Activated T-helper 1 cell treated with Interleukin-2 at 50 U/mL for 16 hours (primary cell): ENCODE results near the gene CD58.

Experiments used
- DNase-seq: peaks from one replicate; pipeline ENCODE4 v3.0.0-alpha.2; 2020; ENCODE audit warnings: low read depth

The CD58 gene

DNA sequence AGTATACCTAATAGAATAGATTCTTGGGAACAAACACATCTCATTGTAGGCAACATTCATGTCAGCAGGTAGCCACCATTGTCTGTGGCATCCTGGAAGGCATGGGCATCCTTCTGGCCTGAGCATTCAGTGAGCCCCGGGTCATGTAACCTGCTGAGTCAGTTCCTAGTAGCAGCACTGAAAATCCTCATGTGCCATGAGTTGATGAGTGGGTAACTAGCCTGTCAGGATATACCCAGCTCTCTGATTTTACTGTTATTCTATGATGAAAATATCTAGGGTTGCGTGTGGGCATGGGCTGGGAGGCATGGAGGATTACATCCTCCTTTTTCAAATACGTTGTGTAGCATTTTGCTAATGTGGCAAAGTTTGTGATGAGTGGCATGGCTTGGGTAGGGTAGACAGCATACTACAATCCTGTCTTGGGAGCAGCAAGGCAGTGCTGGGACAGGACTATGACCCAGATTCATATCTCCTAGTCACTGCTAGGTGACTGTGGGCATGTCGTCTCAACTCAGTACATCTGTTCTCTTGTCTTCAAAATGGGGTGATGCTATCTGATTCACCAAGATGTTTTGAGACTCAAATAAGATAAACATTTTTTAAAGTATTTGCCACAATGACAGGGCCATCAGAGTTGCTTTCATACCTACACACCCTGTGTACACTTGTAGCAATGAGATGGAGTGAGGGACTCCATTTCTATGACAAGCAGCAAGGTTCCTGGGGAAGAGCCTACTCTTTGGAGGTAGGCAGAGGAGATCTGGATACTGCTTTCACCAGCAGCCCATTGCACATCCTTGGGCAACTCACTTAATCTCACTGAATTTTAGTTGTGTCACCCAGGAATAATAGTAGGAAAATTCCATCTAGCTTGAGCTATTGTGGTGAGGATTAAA is 62.5 kb downstream of the CD58 start:
- no peak for DNase-seq

DNA sequence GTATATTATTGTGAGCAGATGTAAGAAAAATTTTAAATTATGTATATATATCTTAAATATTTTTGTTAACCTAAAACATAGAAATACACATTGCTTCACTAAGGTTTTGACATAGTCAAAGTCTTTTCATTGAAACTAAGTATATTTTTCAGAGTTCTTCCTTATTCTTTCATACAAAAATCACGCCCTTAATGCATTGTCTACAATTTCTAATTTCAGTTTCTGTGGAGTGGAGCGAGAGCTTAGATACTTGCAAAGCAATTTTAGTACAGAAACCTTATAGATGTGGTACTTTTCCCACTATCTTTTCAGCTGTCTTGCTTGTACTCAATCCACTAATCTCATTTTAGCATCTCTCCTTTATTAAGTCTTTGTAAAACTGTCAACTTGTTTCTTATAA is 63.2 kb downstream of the CD58 start:
- no peak for DNase-seq

DNA sequence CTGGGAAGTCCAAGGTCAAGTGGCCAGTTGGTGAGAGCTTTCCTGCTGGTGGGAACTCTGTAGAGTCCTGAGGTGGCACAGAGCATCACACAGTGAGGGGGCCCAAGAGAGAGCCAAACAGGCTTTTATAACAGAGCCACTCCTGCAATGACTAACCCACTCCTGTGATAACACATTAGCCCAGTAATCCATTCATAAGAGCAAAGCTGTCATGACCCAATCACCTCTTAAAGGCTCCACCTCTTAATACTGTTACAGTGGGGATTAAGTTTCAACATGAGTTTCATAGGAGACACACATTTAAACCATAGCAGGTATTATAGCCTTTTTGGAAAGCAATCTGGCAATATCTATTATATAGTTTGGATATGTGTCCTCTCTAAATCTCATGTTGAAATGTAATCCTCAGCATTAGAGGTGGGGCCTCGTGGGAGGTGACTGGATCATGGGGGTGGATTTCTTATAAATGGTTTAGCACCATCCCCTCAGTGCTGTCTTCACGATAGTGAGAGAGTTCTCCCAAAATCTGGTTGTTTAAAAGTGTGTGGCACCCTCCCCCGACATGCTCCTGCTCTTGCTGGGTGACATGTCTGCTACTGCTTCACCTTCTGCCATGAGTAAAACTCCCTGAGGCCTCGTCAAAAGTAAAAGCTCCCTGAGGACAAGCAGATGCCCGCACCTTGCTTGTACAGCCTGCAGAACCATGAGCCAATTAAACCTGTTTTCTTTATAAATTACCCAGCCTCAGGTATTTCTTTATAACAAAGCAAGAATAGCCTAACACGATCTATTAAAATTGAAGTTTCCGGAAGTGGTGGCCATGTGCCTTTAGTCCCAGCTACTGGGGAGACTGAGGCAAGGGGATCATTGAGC is 64.5 kb downstream of the CD58 start:
- no peak for DNase-seq

DNA sequence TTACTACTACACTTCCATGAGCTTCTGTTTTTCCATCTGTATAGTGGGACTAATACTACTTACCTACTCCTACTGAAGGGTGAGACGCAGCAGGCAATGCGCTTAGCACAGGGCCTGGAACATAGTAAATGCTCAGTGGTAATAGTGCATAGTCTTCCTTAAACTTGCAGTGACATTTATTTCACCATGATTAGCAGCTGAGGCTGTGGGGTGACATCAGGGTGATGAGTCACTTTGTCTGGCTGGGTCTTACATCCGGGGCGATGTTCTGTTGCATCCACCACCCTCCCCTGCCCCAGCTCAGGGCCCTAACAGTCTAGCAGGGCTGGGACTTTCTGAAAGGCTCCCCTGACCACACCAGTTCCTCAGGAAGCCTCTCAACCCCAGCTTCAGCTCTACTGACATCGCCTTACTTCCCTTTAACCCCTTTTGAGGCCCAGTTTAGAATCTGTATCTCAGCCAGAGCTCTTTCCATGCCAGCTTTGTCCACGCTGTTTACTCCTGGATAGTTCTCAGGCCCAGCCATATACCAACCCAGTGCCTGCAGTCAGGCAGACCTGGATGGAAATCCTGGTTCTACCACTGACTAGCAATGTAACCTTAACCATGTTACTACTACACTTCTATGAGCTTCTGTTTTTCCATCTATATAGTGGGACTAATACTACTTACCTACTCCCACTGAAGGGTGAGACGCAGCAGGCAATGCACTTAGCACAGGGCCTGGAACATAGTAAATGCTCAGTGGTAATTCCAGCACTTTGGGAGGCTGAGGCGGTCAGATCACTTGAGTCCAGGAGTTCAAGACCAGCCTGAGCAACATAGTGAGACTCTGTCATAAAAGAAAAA is 66.3 kb downstream of the CD58 start:
- DNase-seq: peak; percentile 78

DNA sequence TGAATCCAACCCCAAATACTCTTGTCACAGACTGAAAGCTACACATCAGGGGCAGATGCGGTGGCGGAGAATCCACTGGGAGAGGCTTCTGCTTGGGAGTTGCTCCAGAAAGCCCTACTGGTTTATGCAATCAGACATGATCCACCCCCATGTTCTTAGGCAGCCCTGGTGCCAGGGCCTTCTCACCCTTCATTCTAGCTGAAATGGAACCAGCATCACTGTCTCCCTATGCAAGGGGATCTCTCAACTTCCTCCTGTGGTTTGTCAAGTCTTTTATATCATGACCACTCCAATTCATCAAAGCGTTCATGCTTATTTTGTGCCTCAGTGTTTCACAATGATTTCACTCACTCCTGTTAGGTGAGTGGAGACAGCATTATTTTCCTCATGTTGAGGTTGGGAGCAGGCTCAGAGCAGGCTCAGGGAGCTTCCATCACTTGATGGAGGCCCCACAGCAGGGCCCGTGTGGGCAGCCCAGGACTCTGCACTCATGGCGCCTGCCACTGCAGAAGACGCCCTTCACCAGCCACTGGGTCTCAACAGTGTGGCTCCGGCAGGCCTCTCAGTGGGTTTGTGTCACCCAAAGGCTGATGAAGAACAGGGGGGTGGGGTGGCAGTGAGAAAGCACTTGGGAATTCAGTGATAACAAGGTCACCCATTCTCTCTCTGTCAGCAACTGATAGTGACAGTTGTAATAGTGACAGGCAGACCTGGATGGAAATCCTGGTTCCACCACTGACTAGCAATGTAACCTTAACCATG is 67.1 kb downstream of the CD58 start:
- DNase-seq: no peak

DNA sequence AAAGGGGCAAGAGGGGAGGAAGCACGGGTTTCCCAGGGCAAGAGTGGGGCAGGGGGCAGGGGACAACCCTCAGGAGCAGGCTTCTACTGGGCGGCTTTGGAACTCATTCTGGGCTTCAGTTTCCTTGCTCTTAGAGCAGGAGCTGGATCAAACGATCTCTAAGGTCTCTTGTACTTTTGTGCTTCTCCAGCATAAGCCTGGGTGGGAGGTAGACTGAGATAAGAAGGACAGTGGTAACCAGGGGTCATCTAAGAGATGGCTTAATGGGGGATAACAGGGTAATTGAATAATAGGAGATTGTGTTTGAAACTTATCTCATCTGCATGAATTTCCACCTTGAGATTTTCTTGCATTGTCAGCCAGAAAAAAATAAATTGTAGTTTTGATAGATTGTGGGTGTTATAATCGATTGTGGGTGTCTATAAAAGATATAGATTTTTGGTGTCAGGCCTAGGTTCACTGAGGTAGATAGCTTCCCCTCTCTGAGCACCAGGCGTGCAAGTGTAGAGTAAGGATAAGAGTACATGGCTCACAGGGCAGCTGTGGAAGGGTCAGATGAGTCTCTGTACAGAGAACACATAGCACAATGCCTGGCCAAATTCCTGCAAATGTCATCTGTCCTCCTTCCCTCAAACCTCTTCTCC is 68.0 kb downstream of the CD58 start:
- DNase-seq: no peak

DNA sequence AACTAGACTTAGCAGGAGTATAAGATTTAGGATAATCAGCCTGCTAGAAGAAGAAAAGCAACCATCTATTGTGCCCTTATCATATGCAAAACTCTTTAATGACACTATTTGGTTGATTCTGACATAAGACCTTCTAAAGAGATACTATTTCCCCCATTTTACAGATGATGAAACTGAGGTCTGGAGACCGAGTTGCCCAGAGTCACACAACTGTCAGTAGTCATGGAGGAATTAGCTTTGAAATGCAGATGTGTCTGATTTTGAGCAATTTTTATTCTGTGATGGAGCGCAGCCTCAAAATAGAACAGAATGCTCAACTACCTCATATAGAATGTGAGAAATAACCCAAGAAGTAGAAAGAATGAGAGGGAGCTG is 69.0 kb downstream of the CD58 start:
- DNase-seq: no peak

DNA sequence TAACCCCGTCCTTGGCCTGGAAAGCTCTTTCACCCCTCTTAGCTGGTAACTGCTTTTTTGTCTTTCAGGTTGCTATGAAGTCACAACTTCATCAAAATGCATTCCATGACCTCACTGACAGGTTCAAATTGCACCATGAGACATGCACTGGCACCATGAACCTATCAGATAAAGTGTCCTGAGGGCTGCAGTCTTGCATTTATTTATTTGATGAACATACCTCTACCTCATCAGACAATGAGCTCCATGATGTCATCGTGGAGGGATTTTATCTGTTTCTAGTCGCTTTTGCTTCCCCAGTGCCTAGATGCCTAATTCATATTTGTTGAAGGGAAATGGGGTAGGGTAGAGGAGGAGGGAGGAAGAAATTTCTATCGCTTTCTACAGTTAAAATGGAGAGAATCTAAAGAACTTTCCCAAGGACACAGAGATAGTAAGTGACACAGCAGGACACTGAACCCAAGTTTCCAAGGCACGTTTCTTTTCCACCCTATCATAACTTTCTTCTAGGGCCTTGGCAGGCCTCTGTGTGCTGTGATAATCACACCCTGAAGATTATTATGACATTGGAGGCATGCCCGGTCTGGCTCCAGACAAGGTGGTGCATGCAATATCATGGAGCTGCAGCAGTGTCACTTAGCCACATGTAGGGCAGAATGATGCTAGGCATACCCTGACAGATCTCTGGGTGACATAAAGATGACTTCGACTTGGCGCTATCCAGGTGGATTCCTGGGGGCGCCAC is 69.5 kb downstream of the CD58 start:
- DNase-seq: no peak

DNA sequence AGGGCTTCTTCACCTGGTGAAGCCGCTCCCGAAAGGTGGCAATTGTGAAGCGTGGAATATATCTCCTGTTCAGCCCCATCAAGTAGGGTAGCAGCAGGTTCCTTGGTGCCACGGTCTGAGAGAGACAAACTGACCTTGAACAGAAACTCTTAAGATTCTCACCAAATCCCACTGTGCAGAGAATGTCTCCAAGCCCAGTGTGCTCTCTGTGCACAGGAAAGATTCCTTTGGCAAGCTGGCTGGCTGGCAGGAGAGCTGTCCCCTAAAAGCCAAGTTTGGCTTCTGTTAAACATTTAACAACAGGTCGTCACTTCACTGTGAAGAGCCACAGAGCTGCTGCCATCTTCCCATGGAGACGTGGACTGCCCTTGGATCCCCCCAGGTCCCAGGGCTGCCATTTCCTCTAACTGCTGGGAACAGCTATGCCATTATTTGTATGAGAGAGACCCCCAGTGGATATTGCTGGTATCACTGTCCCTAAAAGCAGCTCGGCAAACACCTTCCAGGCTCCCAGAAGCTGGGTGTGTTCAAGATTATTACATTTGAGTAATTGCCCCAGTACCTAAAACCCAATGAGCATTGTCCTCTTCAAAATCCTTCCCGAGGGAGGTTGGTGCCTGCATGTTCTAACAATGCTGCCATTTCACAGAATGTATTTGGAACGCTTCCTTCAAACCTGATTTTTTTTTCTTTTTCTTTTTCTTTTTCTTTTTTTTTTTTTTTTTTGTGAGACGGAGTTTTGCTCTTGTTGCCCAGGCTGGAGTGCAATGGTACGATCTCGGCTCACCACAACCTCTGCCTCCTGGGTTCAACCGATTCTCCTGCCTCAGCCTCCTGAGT is 71.8 kb downstream of the CD58 start:
- DNase-seq: no peak

DNA sequence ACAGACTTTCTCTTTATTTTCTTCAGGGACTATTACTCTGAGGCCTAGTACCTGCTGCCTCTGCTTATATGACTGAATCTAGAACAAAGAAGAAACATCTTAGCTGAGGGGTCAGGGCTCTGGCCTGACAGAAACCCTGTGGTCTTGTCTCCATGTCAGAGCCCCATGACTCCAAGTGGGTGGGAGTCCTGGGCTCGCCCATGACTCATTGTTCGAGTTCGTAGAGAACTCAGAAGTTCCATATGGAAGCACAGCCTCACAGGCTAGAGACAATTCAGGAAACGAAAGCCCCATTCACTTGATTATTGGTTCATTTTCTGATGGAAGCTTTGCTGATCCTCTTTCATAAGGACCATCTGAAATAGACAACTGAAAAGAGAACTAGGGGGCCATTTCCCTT is 73.2 kb downstream of the CD58 start:
- no peak for DNase-seq

DNA sequence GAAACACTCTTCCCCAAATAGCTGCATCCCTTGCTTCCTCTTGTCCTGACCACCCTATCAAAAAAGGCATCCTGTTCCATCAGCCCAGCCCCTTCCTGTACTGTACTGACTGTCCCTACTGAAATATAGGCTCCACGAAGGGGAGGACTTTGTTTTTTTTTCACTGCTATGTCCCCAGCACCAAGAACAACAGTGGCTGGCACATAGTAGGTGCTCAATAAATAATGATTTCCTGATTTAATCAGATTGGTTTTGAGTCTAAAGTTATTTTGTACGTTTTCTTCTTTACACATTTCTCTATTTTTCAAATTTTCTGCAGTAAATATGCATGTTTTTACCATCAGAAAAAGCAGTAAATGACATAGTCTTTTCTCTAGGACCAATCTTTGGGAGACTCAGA is 73.9 kb downstream of the CD58 start:
- no peak for DNase-seq

DNA sequence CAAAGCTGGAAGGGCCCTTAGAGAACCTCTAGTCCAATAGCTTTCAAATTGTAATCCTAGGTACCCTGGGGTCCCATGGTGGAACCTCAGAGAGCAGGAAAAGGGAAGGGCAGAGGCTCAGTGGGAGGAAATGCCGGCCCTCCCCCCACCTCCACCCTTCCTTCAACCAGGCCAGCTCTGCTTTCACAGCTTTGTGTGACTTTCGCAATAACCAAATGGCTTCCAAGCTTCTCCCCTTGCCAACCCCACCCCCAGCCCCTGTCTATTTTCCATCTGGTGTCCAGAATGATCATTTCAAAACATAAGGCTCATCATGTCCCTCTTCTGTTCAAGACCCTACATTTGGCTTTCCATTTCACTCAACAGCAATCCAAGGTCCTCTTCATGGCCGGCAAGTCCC is 74.4 kb downstream of the CD58 start:
- DNase-seq: no peak

DNA sequence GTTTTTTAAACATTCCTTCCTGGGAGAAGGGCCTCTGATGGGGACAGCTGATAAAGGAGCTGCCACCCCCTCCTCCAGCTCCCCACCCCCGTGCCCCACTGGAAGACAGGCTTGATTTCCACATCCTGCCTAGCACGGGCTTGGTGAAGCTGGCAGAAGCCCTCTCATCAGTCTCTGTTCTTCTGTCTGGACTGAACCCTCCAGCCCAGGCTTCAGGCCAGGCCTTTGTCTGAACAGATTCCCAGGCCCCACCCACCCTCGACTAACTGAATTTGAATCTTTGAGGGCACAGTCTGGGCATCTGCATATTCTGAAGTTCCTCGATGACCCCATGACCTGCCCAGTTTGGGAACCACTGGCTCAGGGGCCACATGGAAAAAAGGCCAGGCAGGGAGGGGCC is 75.3 kb downstream of the CD58 start:
- DNase-seq: no peak

DNA sequence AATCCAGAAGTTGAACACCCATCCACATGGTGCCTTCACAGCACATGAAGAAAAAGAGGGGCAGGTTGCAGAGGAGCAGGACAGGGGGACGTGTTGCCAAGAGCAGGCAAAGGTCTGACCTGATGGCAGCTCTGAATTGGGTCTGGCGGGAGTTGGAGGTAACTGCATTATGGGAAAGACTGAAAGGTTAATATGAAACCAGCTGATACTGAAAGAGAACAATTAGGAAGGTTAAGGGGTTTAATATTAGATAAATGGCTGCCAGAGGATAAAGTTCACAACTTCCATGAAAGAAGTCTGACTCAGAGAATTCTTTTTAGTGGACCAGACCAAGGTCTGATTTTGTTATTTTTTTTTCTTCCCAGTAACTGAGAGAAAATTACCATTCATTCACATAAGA is 76.1 kb downstream of the CD58 start:
- DNase-seq: no peak

DNA sequence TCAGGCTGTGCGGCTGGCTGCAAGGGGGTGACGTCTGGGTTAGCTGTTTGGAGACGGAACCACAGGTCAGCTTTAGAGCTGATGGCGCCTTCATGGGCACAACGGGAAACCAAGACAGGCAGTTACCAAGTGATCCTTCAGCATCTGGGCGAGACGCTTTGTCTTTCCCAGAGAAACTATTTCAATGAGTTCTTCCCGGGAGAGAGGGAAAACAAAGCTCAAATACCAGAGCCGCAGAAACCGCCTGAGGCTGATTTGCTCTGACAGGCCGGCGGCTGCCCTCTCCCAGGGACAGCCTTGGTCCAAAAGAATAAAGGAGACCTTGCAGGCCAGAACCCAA is 76.5 kb downstream of the CD58 start:
- DNase-seq: no peak

DNA sequence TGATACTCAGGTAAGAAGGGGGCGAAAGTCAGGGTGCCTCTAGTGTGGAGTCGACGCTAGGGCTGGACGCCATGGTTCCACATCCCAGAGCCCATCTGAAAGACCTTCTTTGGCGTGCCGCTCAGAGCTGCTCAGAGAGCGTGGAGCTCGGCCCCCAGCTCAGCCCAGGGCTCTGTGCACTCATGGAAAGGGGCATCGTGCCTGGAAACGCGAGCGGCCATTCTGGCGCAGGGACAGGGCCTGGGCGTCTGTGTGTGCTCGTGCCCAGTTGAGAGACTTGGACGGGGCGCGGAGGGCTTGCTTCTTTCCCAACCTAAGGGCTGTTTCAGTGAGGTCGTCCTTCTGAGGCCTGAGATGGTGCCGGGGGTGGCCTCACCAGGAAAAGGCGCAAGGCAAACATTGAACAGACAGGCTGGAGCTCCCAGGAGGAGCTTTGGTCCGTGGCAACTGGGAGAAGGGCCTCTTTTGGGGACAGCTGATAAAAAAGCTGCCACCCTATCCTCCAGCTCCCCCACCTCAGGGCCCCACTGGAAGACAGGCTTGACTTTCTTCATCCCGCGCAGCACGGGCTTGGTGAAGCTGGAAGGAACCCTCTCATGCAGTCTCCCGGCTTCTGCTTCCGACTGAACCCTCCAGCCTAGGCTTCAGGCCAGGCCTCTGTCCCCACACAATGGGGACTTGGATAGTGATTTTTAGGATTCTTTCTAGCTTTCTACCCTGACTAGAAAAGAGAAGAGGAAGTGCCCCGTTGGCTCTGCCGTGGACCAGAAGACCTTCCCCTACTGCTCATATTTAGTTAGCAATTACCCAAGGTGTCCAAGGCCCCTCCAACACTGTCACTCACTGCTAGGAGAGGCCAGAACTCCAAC is 77.1 kb downstream of the CD58 start:
- no peak for DNase-seq

DNA sequence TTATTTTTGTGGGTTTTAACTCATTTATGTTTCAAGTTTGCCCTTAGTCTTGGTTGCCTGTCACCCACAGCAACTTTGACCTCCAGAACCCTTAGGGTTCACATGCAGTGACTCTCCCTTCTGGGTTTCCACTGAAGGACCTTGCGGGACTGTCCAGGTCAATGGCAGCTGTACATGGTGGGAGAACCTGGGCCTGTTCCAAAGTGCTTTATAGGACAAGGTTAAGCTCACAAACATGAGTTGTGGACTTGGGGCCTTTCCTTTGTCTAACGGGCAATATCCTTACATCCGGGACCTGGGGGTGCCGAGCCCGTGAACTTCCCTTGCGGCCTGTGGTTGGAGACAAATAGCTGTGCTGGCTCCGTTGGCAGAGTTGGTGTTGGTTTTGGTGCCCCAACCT is 77.8 kb downstream of the CD58 start:
- no peak for DNase-seq

DNA sequence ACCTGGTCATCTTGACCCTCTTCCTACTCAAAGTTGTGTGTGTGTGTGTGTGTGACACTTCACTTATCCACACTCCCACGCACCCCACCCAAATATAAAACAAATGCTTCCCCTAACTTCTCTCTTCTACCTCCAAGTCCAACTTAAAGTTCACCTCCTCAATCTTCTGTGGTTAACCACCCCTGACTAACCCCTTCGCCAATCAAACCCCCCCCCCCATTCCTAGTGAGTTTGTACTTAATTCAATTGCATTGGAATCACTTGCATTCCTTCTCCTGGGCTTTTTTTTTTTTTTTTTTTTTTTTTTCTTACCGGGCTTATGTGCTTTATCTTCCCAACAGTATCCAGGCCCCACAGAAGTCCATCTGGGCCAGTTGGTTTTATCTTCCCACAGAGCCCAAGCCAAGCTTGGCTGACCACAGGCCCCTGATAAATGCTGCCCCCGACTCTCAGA is 78.4 kb downstream of the CD58 start:
- no peak for DNase-seq
